GM11168 (cell line): ENCODE results near the gene STOX2.

ENCODE experiments used
- in situ Hi-C: fragments of 300-500 bp; cut with MboI; formaldehyde crosslinking; loops from one replicate; pipeline ENCODE4 v1.12.0; 2022; ENCODE audit warnings: low sequenced_read_pairs; ENCODE audit not compliant: unreplicated experiment

Gene STOX2

DNA sequence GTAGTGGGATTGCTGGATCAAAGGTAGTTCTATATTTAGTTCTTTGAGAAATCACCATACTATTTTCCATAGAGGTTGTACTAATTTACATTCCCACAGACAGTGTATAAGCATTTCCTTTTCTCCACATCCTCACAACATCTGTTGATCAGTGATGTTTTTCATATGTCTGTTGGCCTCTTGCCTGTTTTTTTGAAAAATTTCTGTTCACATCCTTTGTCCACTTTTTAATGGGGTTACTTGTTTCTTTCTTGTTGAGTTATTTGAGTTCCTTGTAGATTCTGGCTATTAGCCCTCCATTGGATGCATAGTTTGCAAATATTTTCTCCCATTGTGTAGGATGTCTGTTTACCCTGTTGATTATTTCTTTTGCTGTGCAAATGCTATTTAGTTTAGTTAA is 72.6 kb downstream of the STOX2 start:
- in situ Hi-C loops = no loop called here

DNA sequence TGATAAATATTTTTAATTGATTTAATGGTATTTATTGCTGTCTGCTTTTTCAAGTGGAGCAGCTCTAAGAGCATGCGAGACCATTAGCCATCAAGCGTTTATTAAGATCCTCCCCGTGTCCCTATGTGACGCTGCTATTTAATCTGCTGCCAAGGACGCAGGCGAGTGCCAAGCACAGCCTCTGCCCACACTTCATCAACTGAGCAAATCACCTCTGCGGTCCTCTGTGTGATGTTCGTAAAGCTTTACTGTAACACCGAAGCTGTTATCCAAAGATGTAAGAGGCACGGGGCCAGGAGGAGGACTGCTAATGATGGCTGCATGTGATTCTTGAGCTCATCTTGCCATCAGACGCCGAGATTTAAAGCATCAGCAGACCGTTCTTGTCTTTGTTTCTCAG is 79.5 kb downstream of the STOX2 start:
- in situ Hi-C loops = no loop called here

- in situ Hi-C loops = no loop called here
Measured at GRCh38 chr4:183985786-183986185, 80.7 kb downstream of the STOX2 start.

- in situ Hi-C loops = no loop called here
Measured at GRCh38 chr4:183986291-183986970, 81.3 kb downstream of the STOX2 start.

GRCh38 chr4:183986971-183987946 is 82.2 kb downstream of the STOX2 start:
- in situ Hi-C loops = no loop called here

- in situ Hi-C loops = no loop called here
Measured at GRCh38 chr4:183987987-183988392, 82.9 kb downstream of the STOX2 start.

- in situ Hi-C loops = no loop called here
Measured at GRCh38 chr4:183988874-183989273, 83.8 kb downstream of the STOX2 start.

DNA sequence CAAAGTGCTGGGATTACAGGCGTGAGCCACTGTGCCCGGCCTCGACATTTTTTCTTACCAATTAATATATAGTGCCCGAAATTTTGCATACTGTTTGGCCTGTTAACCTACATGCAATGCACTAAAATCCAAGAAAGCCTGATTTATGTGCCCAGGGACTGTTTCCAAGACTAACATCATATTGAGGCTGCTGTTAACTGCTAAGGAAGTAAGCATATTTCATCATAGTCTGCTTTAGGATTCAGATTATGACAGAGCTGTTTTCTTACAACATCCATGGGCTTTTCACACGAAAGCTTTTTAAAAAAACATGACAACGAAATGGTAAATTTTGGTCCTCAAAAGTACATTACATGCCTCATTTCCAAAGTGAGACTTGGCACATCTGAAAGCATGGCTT is 84.4 kb downstream of the STOX2 start:
- in situ Hi-C loops = no loop called here

- in situ Hi-C loops = no loop called here
Measured at GRCh38 chr4:183989931-183990330, 84.8 kb downstream of the STOX2 start.

GRCh38 chr4:183993676-183994075 is 88.6 kb downstream of the STOX2 start:
- in situ Hi-C loops = no loop called here

DNA sequence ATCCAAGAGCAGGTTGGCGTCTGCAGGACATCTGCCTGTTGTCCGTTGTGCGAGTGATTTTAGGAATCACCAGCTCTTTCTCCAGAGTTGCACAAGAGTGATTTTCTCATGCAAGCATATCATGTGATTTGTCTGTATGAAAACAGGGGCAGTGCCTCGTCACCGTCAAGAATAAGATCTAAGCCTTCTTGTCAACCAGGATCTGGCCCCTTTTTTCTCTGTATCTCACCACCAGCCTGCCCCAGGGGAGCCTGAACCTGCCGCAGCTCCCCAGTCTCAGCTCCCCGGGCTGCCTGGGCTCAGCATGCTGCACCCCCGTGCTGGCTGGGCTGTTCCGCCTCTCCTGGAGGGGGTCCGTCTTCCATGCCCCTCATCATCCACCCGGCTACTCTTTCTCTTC is 90.5 kb downstream of the STOX2 start:
- in situ Hi-C loops = no loop called here

DNA sequence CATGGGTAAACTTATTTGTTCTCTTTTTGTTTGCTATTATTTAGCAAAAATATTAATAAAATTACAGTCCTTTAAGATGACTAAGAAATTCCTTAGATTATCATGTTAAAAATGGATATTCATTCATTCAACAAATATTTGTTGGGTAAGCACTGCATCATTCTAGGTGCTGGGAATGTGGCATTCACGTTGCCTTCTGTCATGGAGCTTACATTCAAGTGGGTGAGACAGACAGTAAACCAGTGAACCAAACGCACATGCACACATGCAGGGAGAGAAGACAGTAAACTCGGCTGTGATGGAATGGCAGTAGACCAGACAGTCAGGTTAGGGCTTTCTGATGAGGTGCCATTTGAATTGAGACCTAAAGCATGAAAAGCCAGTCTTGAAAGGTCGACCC is 91.8 kb downstream of the STOX2 start:
- in situ Hi-C loops = no loop called here

DNA sequence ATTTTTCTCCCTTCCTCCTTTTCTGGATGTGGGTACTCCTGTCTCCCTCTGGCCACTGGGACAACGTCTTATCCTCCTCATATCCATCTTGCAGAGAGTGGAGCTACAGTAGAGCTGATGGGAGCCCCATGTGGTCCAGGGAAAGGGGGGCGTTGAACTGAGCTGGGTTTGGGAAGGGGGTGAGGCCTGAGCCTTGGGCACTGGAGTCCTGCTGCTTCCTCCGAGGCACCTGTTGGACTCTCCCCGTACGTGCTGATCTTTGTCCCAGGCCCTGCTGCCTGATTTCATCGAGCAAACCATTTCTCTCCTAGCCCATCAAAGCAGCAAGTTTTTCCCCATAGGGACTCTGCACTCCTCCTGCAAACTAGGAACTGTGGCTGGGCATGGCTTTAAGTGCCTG is 94.3 kb downstream of the STOX2 start:
- in situ Hi-C loops = no loop called here

- in situ Hi-C loops = loop anchor here (10.0 kb wide), 1 partner anchor 766 kb away; no protein-coding TSS in a partner anchor
Measured at GRCh38 chr4:184000457-184001396, 95.6 kb downstream of the STOX2 start.

DNA sequence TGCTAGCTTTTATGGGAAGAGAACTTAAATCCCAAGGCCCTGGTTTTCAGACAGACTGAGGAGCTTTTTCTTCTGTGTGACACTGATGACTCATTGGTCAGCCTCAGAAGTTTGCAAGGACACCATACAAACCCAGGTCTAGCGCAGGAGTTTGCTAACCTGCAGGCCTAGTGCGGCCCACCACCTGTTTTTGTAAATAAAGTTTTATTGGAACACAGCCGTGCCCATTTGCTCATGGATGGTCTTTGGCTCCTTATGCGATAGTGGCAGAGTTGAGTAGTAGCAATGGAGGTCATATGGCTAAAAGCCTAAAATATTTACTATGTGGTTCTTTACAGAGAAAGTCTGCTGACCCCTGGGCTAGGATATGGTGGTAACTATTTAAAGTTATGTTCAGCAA is 98.3 kb downstream of the STOX2 start:
- in situ Hi-C loops = loop anchor here (10.0 kb wide), 1 partner anchor 769 kb away; no protein-coding TSS in a partner anchor

GRCh38 chr4:184007891-184008290 is 102.8 kb downstream of the STOX2 start:
- in situ Hi-C loops = loop anchor here (10.0 kb wide), 1 partner anchor 773 kb away; no protein-coding TSS in a partner anchor

DNA sequence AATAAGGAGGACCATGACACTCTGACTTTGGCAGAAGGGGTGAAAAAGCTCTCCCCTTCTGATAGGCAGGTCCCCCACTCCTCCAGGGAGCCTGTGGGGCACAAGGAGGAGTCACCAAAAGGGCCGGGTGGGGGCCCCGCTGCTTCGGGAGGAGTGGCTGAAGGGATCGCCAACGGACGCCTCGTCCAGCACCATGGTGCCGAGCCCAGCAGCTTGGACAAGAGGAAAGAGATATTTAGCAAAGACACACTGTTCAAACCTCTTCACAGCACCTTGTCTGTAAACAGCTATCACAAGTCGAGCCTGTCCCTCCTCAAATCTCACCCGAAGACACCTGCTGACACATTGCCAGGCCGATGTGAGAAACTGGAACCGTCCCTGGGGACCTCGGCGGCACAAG is 105.6 kb downstream of the STOX2 start:
- in situ Hi-C loops = no loop called here

DNA sequence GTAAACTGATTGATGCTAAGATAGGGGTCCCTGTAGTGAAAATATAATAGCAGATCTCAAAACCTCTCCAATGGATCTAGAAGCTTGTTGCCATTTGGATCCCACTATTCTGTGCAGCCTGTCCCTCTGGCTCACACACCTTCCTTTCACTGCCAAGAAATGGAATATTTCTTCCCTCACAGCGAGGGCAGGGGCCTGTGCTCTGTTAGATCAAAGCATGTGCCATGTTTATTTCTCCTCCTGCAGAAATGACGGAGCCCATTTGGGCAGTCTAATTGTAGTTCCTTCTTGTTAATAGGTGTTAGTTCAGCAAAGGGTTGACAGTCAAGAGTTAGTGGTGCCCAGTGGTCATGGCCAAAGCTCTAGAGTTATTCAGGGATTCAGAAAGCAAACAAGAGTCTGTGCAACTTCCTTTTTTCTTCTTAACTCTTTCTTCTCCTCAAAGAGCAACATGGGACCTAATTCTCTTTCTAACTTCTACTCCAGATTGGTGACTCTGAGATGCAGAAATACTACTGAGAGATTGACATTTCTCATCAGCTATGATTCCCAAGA is 106.8 kb downstream of the STOX2 start:
- in situ Hi-C loops = no loop called here

DNA sequence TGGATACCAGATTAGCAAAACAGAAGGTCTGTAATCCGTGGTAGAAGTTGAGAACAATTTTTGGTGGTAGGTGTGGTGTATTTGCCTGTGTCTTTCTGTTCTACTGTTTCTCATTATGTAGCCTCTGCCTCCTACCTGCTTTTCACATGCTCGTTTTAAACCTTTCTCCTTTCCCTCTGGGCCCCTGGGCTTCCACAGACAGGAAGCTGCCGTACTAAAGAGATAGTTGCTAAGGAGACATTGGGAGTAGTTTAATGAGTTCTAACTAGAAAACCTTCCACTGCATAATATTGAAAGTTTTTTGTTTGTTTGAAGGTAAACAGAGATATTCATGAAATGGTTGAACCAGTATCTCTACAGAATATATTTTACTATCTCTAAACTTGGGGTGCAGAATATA is 107.8 kb downstream of the STOX2 start:
- in situ Hi-C loops = no loop called here

DNA sequence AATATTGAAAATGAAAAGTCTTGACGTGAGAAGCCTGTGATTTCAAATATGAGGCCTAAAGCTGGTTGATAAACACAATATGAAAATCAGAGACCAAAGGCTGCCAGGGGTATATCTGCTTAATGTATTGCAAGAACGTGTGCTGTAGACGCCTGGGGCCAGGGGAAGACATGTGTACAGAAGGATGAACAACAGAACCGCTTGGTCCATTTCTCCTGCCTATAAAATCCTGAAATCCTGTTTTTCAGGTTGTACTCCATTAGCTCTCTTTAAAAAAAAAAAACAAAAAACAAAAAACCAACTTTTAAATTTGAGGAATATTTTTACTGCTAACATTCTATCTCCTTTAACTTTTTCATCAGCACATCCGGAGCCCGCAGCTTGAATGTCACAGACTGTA is 109.2 kb downstream of the STOX2 start:
- in situ Hi-C loops = no loop called here
